ENCODE results near the gene FAM13A. TPM values are rescaled to one million over a fixed set of nuclear protein-coding genes. Genes with fewer than 3 reads are reported as not detected.
A peak's percentile ranks its signal among the peaks of the same experiment; 100 is the strongest.

Gene FAM13A
- total and polyA plus RNA-seq, 2 of the 13 experiments (the other 11 are each of a cell fraction or from before 2014, with no cell fraction given) = 1.2 to 36.2 TPM

DNA sequence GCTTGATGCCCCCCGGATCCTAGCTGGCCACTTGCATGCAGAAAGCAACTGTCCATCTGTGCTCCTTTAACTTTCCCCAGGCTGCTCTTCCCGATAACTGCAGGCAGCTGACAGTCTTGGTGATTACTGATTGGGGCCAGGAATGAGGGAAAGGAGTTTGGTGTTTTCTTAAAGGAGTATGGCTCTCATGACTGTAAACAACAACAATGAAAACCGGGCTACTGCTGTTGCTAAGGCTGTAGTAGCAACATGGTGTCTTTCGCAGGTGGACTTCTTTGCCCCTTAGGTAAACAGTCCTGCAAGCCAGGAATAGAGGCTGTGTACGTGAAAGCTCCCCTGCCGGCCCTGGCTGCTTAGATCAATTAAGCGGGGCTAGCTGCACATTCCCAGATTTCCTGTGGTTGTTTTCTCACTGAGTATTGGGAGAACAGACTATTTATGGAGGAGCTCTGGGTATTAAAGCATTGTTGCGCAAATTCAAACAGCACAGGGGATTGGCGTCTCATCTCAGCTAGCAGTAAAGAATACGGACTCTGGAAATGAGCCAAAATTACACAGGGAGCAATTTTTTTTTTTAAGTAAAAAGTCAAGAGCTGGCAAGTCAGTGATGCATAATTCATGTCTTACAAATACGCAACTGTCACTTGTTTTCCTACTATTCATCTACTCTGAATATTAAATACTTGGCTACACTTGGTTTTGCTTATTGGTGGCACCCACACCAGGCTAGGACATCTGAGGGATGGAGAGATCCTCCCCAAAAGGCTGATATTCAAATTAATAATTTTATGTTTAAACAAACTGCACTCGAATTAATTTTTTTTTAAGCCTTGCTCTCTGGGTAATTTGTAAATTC lies 297.7 kb downstream of the FAM13A start (continued):
- TF ChIP-seq ZBTB49 (CRISPR knock-in tag; IDR thresholded peaks at IDR 0.05; ENCODE audit: borderline replicate concordance) (no peak), MED1 (CRISPR knock-in tag; IDR thresholded peaks at IDR 0.05) (peak; percentile 79), MBD4 (IDR thresholded peaks at IDR 0.05; ENCODE audit: borderline replicate concordance, low read length) (no peak), ZFX (CRISPR knock-in tag; IDR thresholded peaks at IDR 0.05; ENCODE audit: low read depth) (no peak), DZIP1 (CRISPR knock-in tag; IDR thresholded peaks at IDR 0.05) (no peak), GPN1 (CRISPR knock-in tag; IDR thresholded peaks at IDR 0.05; ENCODE audit: borderline replicate concordance) (no peak), MIXL1 (CRISPR knock-in tag; IDR thresholded peaks at IDR 0.05) (peak; percentile 50; the same call in 1 of the 2 replicates), ZBTB1 (CRISPR knock-in tag; IDR thresholded peaks at IDR 0.05; ENCODE audit: borderline replicate concordance) (no peak), RFX1 (IDR thresholded peaks at IDR 0.05) (no peak), CBX2 (IDR thresholded peaks at IDR 0.05; ENCODE audit: low read depth, low read length) (no peak), CBX2 (CRISPR knock-in tag; IDR thresholded peaks at IDR 0.05; ENCODE audit: low read depth) (no peak), JUNB (CRISPR knock-in tag; IDR thresholded peaks at IDR 0.05; ENCODE audit: borderline replicate concordance) (no peak), ZBTB7A (CRISPR knock-in tag; IDR thresholded peaks at IDR 0.05) (no peak), HDAC2 (CRISPR knock-in tag; IDR thresholded peaks at IDR 0.05) (peak; percentile 52), NFYC (CRISPR knock-in tag; IDR thresholded peaks at IDR 0.05) (no peak), NR3C1 (CRISPR knock-in tag; IDR thresholded peaks at IDR 0.05) (no peak), MEF2D (CRISPR knock-in tag; IDR thresholded peaks at IDR 0.05) (peak; percentile 39; the same call in 1 of the 2 replicates), ETV6 (CRISPR knock-in tag; conservative IDR thresholded peaks at IDR 0.05) (no peak), RFXAP (CRISPR knock-in tag; IDR thresholded peaks at IDR 0.05; ENCODE audit: borderline replicate concordance) (no peak), E2F5 (CRISPR knock-in tag; conservative IDR thresholded peaks at IDR 0.05) (no peak), ZNF678 (CRISPR knock-in tag; IDR thresholded peaks at IDR 0.05) (no peak), ZNF75D (CRISPR knock-in tag; IDR thresholded peaks at IDR 0.05; ENCODE audit: borderline replicate concordance) (no peak), SIN3B (IDR thresholded peaks at IDR 0.05; ENCODE audit: low read length) (no peak), MZF1 (CRISPR knock-in tag; IDR thresholded peaks at IDR 0.05; ENCODE audit: borderline replicate concordance) (no peak), ZNF10 (CRISPR knock-in tag; IDR thresholded peaks at IDR 0.05; ENCODE audit: borderline replicate concordance, low read depth) (no peak)
- TF ChIP-seq, protein P1, sequence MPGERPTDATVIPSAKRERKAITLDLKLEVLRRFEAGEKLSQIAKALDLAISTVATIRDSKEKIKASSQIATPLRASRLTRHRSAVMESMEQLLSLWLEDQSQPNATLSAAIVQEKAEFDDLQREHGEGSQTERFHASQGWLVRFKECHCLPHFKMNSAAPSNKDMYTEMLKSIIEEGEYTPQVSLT (CRISPR knock-in tag; IDR thresholded peaks at IDR 0.05; ENCODE audit: borderline replicate concordance, low read depth) = no peak
